Measurements from ENCODE around the gene HOXA3.

HOXA3 gene

DNA sequence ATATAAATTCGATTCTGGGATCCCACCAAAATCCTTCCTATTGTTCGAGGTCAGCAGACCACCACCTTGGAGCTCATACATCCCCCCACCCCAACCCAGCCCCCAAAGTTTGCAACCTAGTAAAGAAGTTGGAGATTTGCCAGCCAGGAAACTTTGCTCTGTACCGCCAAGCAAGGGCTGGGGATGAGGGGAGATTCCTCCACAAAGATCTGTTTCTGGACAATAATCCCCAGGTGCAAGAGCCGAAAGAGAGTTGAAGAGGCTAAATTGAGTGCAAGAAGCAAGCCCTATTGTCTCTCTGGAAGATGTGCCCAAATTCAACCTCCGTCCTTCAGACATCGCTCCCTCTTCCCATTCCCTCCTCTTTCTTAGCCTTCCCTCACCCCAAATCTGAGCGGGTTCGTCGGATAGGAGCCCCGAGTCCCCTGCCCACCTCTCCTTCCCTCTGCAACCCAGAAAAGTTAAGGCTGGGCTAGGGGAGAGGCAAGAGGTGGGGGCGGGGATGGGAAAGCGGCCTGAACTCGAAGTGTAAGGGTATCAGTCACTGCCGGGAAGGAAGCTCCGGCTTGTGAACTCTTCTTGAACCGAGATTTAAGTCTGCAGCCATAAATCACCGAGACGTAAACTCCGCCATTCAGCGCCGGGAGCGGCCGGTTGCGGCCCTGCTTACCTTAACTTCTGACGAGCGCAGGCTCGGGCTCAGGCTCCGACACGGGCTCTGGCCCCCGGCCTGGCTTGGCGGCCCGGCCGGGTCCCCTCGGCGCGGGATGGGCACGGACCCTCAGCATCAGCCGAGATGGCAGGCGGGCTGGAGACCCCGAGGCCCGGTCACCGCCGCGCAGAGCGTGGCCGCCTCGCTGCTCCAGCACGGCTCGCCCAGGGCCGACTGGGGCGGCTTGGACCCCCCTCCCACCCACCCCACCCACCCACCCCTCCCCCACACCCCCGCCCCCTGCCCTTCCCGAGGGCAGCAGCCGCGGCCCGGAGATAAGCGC, 39.1 kb downstream of the HOXA3 start:
- DNase-seq: no peak

DNA sequence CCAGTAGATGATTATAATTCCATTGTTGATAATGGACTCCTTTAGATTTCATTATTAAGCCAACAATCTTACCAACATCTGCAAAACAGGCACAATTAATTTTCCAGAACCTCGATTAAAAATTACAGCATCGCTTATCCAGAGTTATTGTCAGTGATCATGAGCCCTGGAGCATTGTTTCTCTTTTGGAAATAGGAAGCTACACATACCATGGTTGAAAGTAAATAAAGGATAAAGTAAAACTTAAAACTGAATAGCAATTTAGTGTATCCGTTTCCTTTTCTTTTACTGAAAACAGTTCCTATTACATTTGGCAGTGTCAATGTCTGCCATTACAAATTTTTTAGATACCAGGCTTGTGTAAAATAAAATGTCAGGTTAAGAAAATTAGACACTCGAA, 40.0 kb downstream of the HOXA3 start:
- DNase-seq: no peak

DNA sequence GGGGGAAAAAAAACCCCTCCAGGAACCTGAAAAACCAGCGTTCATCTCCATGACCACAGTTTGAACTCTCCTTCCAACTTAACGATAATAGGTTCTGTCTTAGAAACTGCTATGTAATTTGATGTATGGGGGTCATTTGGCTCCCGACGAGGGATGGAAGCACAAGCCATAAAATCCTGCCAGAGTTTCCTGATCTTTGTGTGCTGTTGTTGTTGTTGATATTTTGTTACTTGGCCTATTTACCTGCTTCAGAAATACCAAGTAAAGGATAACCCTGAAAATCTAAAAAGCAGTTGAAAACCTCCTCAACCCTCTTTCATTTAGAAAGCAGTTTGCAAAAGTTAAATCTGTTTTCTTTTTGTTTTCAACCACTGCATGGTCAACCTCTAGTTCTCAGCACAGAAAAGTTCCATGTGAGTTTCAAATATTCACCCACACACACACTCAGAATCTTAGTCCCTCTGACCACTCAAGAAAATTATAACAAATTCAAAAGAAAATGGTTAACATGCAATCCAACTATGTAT, 40.6 kb downstream of the HOXA3 start:
- DNase-seq: no peak

DNA sequence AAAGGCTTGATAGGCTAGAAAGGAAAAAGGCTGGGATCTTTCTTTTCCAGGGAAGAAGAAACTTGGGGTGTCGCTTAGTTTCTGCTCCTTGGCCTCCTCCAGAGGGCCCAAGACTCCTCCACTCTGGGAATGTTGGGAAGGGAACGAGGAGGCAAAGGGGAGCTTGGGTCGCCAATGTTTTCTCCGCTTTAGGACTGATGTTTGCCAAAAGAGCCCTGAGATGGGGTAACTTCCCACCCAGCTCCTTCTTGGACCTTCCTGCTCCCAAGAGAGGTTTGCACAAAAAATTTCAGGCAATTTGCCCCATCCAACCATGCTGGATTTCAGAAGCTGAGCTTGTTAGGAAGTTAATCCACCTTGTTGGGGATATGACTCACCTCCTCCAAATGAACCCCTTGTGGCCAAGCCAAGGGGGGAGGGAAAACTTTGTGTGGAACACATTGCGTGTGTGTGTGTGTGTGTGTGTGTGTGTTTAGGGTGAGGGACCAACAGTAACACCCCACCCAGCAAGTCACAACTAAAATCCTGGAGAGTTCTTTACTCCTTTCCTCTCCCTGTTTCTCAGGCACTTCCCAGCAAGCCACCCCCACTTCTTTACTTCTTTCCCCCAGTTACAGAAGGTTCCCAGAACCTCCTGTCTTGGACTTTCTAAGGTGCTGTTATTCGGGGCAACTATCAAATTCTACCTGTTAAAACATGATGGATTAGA, 41.2 kb downstream of the HOXA3 start:
- DNase-seq: no peak

DNA sequence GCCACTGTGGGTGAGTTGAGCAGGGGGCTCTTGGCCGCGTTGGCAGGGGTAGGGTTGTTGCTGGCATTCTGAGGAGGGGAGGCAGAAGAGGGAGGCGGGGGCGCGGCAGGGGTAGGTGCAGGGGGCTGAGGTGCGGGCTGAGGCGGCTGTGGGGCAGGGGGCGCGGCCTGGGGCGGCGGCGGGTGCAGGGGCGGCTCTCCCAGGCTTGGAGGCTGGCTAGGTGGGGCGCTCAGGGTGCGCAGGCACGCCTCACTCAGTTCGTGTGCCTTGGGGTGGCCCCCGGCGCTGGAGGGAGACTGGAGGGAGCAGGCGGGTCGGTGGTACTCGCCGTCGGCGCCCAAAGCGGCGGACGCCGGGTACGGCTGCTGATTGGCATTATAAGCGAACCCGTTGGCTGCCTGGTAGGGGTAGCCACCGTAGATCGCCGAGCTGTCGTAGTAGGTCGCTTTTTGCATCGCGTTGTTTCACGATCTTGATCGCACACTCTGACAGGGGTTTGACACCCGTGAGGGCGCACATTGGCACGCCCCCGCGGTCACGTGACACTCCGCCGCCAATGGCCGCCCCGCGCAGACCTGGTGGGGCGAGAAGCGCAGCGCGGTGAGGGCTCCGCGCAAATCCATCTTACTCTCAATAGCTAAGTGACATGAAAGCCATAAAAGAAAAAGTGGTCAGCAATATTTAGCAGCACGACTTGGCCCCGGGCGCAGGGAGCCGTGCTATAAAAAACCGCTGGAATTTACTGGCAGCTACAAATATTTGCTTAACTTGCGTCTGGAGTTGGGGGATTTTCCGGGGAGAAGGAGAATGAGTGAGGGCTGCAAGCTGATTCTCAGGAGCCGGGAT, 42.0 kb downstream of the HOXA3 start:
- DNase-seq: no peak

DNA sequence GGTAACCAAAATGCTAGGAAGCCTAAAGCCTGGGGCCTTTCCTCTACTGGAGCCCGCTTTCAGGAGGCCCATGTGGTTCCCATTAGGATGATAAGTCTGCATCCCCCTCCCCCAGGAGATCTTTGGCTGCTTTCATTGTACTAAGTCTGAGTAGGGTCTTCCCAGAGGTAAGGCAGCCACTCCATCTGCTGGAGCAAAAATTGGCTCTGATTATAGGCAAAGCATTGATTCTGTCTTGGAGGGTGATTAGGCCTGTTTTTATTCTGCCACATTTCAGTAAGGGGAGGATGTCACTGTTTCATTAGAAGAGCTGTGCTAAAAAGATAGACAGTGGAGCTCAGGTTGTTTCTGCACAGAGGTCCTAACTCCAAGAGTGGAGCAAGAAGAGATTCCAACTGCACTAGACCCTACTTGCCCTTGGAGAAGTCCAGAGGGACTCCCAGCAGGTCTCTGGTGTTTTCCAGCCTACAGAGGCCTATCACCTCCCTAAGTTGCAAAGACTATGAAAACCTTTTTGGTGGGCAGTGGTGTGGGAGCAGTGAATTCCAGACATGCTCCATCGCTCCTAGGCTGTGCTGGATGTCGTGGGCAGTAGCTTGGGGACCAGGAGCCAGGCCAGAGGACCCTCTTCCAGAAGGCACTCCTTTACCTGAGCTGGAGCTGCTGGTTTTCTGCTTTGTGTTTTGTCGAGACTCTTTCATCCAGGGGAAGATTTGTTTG, 42.8 kb downstream of the HOXA3 start:
- DNase-seq: no peak

DNA sequence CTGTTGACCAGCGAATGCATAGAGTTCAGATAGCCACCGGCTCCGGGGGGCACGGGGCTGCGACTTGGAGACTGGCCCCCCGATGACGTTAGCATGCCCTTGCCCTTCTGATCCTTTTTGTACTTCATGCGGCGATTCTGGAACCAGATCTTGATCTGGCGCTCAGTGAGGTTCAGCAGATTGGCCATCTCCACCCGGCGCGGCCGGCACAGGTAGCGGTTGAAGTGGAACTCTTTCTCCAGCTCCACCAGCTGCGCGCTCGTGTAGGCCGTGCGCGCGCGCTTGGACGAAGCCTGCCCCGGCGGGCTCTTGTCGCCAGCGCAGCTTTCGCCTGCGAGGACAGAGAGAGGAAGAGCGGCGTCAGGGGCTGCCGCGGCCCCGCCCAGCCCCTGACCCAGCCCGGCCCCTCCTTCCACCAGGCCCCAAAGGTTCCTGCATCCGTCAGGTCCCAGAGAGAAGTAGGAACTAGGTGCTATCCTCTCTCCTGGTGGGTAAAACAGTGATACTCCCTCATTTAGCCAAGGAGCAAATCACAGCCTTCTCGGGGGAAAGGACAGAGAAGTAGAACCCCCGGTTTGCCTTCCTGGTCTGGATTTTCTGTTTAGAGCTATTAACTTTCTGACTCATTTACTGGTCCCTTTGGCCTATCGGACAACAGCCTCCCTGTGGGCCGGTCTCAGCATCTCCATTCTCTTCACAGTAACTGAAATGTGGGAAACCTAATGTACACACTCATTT, 43.8 kb downstream of the HOXA3 start:
- no peak for DNase-seq

DNA sequence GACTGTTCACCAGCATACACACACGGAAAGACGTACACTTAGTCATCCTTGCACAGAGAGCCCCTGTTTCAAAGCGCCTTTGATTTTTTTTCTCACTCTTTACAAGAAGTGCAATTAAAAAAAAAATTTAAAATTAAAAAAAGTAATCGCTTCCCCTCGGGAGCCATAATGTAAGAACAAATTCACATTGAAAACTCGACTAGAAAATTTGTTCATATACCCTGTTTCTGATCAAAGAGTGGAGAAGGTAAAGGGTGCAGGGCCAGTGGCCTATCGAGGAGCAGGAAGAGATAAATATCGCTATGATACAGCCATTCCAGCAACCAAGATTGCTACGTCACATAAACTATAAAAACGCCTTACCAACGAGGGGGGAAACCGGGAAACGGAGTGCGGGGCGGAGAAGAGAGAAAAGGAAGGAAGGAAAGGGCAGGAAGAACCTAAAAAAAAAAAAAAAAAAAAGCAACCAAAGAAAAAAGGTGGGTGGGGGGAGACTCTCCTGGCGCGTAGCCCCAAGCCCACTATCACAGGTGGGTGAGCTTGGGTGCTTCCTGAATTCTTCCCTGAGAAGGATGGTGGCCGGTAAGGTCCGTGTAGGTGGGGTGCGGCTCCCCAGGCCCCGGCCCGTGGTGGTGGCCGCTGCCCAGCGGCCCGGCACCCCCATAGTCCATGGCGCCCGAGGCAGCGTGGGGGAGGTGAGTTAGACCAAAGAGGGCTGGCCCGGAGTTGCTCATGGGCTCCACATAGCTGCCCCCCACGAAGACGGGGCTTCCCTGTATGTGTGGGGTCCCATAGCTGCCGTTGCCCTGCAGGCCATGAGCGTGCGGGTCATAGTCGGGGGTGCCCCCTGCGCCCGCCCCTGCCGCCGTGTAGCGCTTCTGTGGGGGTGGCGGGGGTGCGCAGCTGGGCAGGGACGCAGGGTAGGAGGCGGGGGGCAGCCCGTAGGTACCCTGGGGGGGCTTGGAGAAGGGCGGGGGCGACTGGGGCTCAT, 44.7 kb downstream of the HOXA3 start:
- no peak for DNase-seq

DNA sequence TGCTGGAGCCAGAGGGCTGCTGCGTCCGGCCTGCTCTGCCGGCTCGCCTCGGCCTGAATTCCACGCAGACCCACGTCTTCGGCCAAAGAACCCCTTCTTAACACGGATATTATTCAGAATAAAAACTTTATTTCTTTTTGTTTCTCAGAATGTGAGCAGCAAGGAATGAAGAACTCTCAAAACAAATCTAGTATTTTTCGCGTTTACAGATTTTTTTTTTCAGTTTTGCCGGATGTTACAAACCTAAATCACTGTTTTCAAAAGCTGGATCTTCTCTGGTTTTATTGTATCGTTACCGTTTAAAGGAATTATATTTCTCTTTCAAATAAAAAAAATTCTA, 45.5 kb downstream of the HOXA3 start:
- DNase-seq: no peak

DNA sequence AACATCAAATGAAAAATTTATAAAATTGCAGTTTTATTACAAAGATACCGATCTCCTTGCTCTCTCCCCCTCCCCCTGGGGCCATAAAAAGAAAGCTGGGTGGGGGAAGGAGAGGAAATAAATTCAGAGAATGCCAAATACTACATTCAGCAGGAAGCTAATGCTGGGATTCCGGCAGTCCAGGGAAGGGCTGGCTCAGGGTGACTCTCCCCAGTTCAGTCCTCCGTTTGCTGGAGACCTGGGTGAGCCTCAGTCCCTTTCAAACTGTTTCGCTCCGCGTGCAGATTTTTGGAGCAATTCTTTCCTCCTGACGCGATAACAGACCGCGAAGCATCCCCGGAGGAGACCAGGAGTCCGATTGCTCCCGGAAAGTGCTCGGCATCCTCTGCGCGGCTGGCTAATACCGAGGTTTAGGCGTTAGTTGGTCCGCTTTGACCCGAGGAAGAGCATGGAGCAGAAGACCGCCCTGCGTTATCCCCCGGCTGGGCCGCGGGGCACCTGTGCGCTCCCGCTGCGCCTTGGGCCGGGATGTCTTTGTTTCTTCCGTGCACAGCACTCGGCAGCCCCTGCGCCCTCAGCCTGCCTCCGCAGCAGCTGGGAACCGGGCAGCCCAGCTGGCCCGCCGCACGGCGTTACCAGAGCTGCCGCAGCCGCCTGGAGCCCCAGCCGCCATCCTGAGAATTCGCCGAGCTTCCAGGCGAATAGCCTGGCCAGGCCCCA, 46.0 kb downstream of the HOXA3 start:
- no peak for DNase-seq

DNA sequence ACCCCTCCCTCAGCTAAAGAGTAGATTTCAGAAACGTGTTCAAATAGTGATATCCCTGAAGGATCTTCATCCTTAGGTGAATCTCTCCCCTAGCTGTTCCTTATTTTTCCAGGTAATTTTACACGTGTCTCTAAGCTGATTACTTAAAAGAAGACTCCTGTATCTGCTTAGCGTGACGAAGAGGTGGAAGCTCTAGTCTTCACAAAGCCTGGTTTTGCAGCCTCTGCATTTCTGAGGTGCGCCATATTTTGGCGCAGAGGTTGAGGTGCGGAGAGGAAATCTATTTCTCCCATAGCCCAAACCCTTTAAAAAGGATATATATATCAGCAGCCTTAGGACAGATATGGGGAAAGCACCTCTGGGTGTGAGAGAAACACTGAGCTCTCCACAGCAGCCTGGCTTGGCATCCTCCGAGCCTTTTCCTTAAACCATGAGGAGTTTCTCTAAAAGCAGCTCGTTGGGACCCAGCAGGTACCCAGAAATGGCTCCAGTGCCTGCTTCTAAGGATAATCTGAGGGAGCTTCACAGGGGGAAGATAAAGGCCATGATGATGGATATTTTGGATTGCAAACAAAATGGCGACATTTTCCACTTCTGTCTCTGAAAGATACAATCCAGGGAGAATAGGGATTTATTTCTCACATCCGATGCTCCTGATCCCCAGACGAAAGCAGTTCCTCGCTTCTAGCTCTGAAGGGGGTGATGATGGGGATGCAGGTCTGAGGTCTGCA, 46.9 kb downstream of the HOXA3 start:
- no peak for DNase-seq

DNA sequence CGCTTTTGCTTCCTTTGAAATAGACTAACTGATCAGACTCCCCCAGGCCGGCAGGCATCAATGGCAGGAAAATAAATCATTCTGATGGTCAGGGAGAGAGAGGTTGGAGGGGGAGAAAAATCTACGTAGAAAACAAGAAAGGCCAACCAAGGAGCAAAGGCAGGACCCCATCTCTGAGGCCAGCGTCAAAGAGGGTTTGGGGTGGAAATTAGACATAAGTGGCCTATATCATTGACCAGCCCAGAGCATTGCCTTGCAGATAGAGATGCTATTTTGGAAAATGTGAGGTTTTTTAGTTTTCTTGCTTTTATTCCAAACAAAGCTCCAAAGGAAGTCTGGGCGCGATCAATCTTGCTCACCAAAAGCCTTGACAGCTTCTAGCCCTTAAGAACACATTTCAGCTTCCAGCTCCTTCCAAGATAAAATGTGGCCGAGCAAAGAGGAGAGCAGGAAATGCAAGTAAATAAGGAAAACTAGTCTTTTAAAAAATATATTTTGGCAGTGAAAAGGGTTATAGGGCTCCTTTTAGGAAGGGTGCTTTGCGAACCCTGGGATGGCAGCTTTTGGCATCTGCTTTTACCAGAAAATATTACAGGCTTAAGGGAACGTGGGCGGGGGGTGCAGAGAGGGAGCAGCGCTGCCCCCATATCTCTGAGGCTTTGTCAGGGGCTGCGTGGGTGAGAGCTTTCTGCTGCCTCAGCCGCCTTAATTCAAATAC, 47.9 kb downstream of the HOXA3 start:
- no peak for DNase-seq

DNA sequence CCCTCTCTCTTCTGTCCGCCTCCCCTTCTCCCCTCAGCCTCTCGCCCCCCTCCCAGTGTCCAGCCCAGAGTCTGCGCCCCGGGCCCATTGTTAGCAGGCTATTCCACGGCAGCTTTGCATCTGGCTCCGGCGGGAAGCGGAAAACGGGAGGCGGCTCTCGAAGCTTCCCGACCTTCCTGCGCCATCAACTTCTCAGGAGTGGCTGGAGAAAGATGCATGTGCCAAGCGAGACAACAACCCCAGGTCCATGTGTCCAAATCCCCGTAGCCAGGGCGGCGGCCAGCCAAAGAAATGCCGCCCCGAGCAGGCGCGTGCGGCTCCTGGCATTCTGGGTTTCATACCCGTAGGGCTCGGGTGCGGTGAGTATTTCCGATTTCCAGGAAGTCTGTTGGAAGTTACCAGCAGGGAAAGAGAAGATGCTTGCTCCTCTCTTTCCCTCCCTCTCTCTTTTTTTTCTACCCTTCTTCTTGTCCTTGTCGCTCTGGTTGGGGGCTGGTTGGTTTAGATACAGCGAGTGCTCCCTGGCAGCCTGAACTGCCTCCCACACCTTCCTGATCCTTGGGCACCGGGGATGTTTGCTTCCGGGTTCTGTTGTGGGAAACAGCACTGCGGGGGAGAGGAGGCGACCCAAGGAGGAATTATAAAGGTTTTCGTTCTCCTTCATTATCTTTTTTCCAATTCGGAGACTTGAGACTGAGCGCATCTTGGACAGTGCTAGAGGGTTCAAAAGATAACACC, 48.7 kb downstream of the HOXA3 start:
- DNase-seq: no peak

DNA sequence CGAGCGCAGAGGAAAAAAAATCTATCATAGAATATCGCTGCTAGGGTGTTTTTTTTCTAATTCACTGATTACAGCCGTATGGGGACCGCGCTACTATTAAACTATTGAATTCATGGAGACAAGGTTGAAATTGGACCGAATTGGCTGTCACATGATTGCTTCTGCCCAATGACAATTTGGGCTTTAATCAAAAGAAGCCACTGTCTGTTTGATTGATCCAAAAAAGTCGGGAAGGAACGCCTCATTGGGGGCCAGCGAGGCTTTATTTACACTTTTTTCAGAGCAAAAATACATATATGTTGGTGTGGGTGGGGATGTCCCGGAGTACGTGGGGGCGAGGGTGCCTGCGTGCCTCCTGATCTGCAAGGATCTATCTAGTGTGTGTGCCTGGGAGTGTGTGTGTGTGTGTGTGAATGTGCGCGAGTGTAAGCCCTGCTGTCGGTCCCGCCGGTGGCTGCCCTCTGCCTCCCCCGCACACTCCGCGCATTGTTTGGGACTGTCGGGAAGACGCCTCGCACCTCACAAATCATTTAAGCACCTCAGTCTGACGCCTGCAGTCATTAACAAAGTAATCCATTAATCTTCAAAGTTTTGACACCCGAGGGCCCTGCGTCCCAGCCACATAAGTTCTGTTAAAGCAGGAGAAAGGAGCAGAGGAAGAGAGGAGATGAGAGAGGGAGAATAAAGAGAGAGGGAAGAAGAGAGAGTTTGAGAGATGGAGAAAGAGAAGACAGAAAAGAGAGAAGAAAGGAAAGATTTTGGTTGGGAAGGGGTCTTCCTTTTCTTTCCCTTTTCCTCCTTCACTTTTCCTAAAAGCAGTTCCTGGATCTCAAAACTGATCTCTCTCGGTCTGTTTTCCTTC, 49.6 kb downstream of the HOXA3 start, which contains the start of gene HOXA2:
HOXA2 (minus strand) TSS at position 103 of the 862 bp plus-strand sequence. CDS start 183 bp downstream, outside the sequence.
- DNase-seq: no peak

DNA sequence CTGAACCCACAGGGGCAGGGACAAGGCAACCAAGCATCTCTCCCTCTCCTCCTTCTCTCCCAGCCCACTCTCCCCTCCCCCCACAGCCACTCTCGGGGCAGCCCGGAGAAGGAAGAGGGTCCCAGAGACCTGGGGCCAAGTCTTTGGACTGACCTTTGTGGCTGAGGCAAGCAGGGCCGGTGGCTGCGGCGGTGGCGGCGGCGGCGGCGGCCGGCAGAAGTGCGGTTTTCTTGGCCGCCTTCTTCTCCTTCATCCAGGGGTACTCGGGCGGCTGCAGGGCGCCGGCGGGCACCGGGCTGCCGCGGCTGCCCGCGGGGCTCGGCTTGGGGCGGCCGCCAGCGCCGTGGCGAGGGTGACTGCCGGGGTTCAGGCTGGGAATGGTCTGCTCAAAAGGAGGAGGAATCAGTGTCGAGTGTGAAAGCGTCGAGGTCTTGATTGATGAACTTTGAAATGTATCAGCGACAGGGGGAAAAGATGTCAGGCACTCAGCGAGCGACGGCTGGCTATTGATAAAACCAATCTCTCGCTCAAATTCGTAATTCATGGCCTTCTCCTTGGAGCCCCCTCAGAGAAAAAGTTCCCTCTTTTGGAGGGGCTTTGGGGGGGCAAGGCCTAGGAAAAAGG, 50.3 kb downstream of the HOXA3 start:
- no peak for DNase-seq
